ENCODE measurements around the gene FLRT1. TPM values are rescaled to one million over a fixed set of nuclear protein-coding genes. Genes with fewer than 3 reads are reported as not detected.

FLRT1 gene
- total RNA-seq, 4 donors from 2014 or later: 0.06 to 0.19 (median 0.08) TPM; not detected in 1

DNA sequence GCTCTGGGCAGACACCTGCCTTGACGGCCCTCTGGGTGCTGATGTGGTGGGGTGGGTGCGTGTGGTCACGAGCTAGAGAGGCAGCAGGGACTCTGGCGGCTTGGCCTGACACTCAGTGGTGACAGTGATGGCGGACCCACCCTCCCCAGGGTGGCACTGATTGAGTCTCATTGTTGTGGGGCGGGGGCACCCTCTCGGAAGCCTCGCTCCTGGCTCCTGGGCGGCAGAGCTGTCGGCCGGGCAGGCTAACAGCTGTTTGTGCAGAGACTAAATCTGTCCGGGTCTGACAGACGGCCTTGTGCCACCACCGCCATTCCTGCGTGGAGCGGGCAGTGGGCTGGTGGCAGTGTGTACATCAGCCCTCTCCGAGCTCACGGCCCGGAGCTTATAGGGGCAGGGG lies 15.6 kb downstream of the FLRT1 start:
- H3K27me3 ChIP-seq: no peaks in the 10 kb centered on the region
- DNase-seq: no peak
- no peaks in the 10 kb centered on the region for H3K36me3 ChIP-seq
- no CpG with 5 or more reads among the region's 19 CpGs for WGBS, 2 donors
- H3K4me3 ChIP-seq: no peak overlapping the region
- no peaks in the 10 kb centered on the region for H3K4me1 ChIP-seq
- no peak overlapping the region for H3K27ac ChIP-seq
- intact Hi-C loops (cut with DNase I): no loop called here
- H3K9me3 ChIP-seq: no peaks in the 10 kb centered on the region
- TF ChIP-seq, protein P1, sequence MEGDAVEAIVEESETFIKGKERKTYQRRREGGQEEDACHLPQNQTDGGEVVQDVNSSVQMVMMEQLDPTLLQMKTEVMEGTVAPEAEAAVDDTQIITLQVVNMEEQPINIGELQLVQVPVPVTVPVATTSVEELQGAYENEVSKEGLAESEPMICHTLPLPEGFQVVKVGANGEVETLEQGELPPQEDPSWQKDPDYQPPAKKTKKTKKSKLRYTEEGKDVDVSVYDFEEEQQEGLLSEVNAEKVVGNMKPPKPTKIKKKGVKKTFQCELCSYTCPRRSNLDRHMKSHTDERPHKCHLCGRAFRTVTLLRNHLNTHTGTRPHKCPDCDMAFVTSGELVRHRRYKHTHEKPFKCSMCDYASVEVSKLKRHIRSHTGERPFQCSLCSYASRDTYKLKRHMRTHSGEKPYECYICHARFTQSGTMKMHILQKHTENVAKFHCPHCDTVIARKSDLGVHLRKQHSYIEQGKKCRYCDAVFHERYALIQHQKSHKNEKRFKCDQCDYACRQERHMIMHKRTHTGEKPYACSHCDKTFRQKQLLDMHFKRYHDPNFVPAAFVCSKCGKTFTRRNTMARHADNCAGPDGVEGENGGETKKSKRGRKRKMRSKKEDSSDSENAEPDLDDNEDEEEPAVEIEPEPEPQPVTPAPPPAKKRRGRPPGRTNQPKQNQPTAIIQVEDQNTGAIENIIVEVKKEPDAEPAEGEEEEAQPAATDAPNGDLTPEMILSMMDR (IDR thresholded peaks at IDR 0.05): no peak
- no peak for TF ChIP-seq POLR2A (IDR thresholded peaks at IDR 0.05)

DNA sequence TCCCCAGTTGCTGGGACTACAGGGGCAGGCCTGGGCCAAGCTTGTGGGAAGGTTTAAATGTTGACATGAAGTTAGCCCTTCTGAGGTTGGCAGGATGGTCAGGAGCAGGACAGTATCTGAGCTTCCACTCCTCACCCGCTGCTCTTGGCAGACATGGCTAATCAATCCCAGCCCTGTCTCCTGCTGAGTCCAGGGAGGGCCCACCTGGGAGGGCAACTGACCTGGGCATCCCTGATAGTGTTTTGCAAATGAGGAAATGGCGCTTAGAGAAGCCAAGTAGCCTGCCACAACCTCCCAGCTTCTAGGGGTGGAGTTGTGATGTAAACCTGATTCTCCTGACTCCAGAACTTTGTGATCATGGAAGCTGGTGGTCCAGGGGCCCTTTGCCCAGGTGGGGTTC lies 16.7 kb downstream of the FLRT1 start:
- Histone ChIP-seq H3K27me3 (no peaks in the 10 kb centered on the region), H3K4me1 (no peaks in the 10 kb centered on the region), H3K27ac (no peak overlapping the region), H3K4me3 (no peak overlapping the region), H3K9me3 (no peaks in the 10 kb centered on the region), H3K36me3 (no peaks in the 10 kb centered on the region)
- intact Hi-C loops (cut with DNase I): no loop called here
- TF ChIP-seq POLR2A (IDR thresholded peaks at IDR 0.05): no peak
- TF ChIP-seq, protein P1 (IDR thresholded peaks at IDR 0.05): no peak
- WGBS, 2 donors: 100% methylated on average over 1 to 2 of the region's 2 CpGs
- DNase-seq: no peak

DNA sequence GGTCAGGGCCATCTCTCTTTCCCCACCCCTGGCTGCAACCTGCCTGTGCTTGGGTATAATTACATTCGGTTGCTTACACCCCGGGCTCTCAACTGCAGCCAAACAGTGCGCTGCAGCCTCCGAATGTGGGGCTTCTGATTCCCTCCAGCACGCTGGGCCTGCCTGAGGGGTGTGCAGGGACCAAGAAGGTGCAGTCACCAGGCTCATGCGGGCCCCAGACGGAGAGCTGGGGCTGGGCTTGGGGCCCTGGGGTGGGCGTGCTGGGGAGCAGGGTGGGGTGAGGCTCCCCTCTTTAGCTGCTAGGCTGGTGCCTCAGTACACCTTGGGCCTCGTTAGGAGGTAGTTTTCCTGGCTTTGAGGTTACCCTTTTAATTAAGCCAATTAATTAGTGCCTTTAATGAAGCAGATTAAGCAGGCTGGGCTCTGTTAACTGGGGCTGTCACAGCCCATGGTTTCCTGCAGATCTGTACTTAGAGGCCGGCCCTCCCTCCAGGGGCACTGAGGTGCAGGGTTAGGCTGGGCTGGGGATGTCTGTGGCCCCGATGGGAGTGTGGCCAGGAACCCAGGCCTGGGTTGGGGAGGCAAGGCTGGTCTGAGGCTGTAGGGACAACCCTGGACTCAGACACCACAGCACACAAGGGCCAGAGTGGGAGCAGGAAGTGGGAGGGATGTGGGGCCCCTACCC lies 17.3 kb downstream of the FLRT1 start:
- H3K36me3 ChIP-seq: no peaks in the 10 kb centered on the region
- no peak overlapping the region for H3K27ac ChIP-seq
- no peaks in the 10 kb centered on the region for H3K4me1 ChIP-seq
- DNase-seq: no peak
- no peaks in the 10 kb centered on the region for H3K27me3 ChIP-seq
- intact Hi-C loops (cut with DNase I): no loop called here
- no peak overlapping the region for H3K4me3 ChIP-seq
- no peaks in the 10 kb centered on the region for H3K9me3 ChIP-seq
- 66 to 71% methylated on average over 3 to 6 of the region's 11 CpGs for WGBS, 2 donors
- TF ChIP-seq POLR2A (IDR thresholded peaks at IDR 0.05): no peak

DNA sequence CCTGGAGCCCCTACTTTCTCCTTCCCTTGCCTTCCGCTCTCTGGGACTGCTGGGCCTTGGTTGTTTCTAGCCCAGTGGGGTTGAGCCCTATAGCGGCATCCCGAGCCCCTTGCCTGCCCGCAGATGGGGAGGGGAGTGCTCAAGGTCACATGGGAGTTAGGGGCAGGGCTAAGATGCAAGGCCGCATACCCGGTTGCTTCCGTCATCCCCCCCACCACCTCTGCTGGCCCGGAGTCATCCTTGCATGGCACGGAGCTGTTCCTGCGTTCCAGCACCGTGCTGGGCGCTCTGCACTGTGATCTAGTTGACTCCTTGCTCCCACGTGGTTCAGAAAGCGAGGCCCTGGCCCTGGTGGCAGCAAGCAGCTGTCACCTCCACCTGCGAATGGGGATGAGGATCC lies 18.0 kb downstream of the FLRT1 start:
- no peaks in the 10 kb centered on the region for H3K36me3 ChIP-seq
- H3K27me3 ChIP-seq: no peaks in the 10 kb centered on the region
- no peak overlapping the region for H3K4me3 ChIP-seq
- H3K9me3 ChIP-seq: no peaks in the 10 kb centered on the region
- no peak for DNase-seq
- no peak for TF ChIP-seq POLR2A (IDR thresholded peaks at IDR 0.05)
- TF ChIP-seq, protein P1 (IDR thresholded peaks at IDR 0.05): no peak
- 92% methylated on average over 5 to 7 of the region's 15 CpGs for WGBS, 2 donors
- no peaks in the 10 kb centered on the region for H3K4me1 ChIP-seq
- intact Hi-C loops (cut with DNase I): no loop called here
- H3K27ac ChIP-seq: no peak overlapping the region

DNA sequence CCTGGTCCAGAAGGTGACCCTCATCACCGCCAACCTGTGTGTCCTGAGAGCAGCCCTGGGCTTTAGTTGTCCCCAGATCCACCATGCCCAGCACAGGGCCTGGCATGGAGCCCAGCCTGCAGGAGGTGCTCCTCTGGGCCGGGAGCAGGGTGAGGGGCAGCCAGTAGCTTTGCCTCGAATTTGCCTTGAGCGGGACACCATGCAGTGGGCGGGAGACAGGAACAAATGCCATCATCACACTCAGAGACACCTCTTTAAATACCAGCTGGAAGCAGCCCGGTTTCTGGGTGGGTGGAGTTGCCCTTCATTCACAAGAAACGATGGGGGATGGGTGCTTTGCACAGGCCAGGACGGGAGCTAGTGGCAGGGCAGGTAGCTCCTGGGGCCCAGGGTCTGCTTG lies 19.3 kb downstream of the FLRT1 start:
- WGBS, 2 donors: 0 to 50% methylated on average over 1 to 2 of the region's 8 CpGs
- TF ChIP-seq, protein P1 (IDR thresholded peaks at IDR 0.05): no peak
- TF ChIP-seq POLR2A (IDR thresholded peaks at IDR 0.05): no peak
- DNase-seq: no peak

More for the DNA sequence above, 19.3 kb downstream of the FLRT1 start:
- intact Hi-C loops (cut with DNase I): no loop called here
- no peaks in the 10 kb centered on the region for H3K9me3 ChIP-seq
- no peak overlapping the region for H3K4me3 ChIP-seq
- no peaks in the 10 kb centered on the region for H3K36me3 ChIP-seq
- peaks cover 0 to 1% (median 0%) of the 10 kb centered on the region in 4 donors for H3K27me3 ChIP-seq
- H3K4me1 ChIP-seq: no peaks in the 10 kb centered on the region
- H3K27ac ChIP-seq: no peak overlapping the region
